CD1c-positive myeloid dendritic cell (primary cell): ENCODE measurements around the gene PARP12.

Experiments
- DNase-seq: peaks from one replicate; pipeline ENCODE4 v3.0.0-alpha.2; 2016; ENCODE audit errors: extremely low spot score

The PARP12 gene

GRCh38 chr7:140059273-140060242, 3.2 kb downstream of the PARP12 start:
- no peak for DNase-seq

DNA sequence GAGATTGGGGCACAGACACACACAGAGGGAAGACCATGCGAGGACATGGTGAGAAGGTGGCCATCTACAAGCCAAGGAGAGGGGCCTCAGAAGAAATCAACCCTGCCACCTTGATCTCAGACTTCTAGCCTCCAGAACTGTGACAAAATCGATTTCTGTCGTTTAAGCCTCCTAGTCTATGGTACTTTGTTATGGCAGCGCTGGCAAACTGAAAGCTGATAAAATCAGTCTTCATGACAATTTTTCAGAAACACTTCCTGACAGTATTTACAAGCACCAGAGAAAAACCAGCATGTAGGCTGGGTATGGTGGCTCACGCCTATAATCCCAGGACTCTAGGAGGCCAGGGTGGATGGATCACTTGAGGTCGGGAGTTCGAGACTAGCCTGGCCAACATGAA, 4.2 kb downstream of the PARP12 start:
- no peak for DNase-seq

DNA sequence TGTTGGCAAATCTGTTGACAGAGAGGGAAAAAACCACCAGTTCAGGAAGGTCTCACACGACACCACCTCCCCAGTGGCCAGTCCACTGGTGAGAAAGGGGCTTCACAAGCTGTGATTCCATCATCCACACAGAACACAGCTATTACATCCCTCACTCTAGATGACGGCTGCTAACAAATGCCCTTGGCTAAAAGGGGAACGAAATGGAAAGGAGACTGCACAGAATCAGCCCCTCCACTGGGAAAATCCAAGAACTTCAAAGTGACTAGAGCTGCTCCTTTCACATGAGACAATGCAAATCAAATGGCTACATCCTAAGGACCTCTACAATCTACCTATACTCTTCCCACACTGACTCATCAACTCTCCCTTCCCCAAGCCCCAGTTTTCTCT, 5.6 kb downstream of the PARP12 start:
- no peak for DNase-seq

DNA sequence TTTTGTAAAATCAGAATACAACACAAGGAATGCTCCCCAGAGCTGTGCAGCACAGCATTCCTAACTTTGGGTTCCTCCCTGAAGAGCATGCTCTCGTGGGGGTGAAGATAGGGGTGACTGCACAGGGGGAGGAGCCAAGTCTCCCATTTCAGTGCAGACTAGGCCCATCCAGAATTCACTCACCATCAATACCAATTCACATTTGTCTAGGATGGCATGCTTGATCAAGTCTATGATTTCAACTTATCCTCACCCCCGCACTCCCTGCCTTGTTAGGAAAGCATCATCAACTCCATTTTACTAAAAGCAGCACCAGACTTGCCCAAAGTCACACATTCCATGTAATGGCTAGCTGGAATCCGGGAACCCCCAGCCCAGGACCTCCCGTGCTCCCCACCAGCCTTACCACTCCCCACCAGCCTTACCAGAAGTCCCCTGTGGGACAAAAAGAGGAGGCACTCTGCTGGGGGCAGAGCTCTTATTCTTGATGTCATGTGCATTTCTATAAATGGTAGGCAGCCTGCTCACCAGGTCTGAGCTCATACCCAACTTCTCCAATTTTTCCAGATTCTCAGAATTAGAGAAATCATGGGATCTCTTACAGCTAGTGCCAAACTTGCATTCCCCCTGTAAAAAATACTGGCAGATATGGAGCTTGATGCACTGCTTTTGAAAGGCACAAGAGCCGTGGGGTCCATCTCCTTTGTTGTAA, 6.2 kb downstream of the PARP12 start:
- DNase-seq = peak; percentile 77

GRCh38 chr7:140055833-140056232, 6.9 kb downstream of the PARP12 start:
- DNase-seq = no peak

GRCh38 chr7:140054751-140055150, 8.0 kb downstream of the PARP12 start:
- no peak for DNase-seq

DNA sequence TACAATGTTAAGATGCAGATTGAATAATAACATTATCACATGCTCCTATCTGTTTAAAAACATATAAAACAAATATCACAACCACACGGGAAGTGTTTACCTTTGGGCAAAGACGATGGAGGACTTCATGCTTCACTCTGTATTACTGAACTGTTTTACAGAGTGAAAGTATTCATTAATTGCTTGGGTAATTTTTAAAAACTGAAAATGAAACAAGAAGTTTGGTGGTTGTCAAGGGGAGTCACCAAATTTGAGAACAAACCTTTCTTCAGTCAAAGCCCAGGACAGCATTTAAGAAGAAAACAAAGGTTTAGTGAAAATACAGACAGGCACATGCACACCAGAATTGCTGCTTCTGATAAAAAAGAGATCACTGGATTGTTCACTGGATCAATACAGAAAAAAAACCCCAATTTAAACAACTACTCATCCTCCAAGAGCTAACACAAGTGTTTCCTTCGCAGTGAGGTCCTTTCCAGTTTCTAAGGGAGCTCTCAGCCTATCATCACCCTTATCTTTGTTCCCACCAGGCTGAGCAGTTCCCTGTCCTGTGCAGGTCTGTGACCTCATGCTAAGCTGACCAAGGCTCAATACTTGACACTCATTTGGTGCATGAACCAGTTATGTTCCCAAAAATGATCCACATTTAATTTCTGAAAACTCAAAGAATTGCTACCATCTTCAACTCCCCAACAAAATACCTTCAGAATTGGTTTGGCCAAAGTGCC, 8.8 kb downstream of the PARP12 start:
- no peak for DNase-seq

- DNase-seq = peak; percentile 62
These were observed 10.9 kb downstream of the PARP12 start for GRCh38 chr7:140051820-140052219.

GRCh38 chr7:140050100-140050499, 12.7 kb downstream of the PARP12 start:
- no peak for DNase-seq

DNA sequence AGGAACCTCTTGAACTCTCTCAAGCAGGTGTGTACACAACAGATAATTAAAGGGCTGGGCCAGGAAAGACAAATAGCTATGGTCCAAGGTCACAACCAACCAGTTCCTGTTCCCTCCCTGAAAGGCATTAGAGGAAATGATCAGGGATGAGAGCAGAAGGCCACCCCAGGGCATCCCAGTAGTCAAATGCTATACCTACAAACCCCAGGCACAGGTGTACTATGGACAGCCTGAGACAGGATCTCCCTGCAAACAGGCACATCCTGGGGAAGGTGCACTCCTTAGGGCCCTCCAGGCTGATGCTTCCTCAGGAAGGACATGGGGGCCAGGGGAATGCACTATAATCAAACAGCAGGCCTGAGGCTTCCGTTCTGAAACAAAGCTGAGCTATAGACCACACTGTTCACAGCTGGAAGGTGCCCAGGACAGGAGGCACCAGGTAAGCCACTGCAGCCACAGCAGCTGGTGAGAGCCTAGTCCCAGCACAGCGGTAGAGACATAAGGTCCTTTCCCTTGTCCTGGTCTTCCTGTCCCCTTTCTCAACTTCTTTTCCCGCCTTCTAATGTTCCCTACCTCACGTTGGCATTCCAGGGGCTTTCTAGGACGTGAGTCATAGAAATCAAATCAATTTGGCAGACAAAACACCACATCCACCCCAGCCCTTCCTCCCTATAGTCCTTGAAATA, 13.3 kb downstream of the PARP12 start:
- DNase-seq = no peak

DNA sequence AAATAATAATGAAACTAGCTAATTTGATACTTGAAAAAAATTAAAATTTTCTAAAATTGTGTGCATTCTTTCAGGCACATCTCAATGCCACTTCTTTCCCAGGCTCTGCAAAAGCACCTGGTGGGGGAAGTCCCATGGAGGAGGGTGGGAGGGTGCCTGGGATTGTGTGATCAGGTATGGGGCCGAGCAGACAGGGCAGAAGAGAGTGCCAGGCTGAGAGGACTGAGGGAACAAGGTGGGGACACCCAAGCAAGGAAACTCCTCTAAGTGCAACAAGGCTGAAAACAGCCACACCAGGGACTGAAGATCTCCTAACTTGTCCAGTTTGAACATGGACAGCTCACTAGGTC, 13.8 kb downstream of the PARP12 start:
- no peak for DNase-seq

- DNase-seq = no peak
These were observed 14.6 kb downstream of the PARP12 start for GRCh38 chr7:140048138-140048537.

- DNase-seq = no peak
These were observed 15.6 kb downstream of the PARP12 start for GRCh38 chr7:140047197-140047596.

DNA sequence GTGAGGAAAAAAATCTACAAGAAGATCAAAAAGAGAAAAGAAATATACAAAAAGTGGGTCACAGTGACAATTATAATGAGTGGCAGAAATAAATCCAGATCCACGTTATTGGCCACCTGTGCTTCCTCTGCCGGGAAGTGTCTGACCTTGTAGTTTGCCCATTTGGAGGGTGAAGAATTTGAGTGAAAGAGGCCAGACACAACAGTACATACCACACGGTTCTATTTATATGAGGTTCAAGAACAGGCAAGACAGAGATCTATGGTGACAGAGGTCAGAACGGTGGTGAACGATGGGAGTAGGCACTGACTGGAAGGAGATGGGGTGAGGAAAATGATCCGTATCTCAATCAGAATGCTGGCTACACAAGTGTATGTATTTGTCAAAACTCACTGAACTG, 17.1 kb downstream of the PARP12 start:
- no peak for DNase-seq

DNA sequence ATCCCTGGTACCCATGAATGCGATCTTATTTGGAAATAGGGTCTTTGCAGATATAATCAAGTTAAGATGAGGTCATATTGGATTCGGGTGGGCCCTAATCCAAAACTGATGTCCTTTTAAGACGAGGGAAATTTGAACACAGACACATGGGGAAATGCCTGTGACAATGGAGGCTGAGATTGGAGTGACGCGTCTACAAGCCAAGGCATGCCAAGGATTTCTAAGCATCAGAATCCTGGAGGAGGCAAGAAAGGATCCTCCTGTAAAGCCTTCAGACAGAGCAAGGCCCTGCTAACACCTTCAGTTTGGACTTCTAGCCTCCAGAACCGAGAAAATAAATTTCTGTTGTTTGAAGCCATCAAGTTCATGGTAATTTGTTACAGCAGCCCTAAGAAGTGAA, 18.5 kb downstream of the PARP12 start:
- no peak for DNase-seq

GRCh38 chr7:140042386-140042670, 20.4 kb downstream of the PARP12 start:
- DNase-seq = no peak

DNA sequence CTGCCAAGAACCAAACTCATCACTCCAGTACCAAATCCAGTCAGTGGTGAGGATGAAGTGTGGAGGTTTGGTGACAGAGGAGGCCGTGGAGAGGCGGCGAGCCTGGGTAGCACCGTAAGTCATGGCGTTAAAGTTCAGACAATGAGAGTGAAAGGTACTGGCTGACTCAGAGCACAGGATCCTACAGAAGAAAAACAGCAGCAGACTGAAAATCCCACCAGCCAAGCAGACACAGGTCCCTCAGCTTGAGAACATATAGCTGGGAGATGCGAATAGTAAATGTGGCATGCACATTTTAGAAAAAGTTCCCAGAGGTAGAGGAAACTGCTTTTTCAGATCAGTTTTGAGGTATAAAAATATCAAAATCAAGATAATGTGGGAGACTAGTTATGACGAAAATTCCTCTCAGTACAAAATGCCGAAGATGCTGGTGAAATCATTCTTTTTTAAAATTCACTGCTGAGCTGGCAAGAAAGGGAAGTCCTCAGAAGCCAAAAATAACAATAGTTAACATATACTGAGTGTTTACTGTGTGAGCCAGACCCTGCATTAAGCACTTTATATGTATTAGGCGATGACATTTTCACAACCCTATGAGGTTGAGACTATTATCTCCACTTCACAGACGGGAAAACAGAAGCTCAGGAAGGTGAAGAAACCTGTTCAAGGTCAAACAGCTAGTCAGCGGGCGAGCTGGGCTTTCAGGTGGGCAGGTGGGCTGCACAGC, 20.9 kb downstream of the PARP12 start:
- no peak for DNase-seq

- no peak for DNase-seq
These were observed 22.9 kb downstream of the PARP12 start for GRCh38 chr7:140039896-140040295.

GRCh38 chr7:140039066-140039465, 23.7 kb downstream of the PARP12 start:
- no peak for DNase-seq

DNA sequence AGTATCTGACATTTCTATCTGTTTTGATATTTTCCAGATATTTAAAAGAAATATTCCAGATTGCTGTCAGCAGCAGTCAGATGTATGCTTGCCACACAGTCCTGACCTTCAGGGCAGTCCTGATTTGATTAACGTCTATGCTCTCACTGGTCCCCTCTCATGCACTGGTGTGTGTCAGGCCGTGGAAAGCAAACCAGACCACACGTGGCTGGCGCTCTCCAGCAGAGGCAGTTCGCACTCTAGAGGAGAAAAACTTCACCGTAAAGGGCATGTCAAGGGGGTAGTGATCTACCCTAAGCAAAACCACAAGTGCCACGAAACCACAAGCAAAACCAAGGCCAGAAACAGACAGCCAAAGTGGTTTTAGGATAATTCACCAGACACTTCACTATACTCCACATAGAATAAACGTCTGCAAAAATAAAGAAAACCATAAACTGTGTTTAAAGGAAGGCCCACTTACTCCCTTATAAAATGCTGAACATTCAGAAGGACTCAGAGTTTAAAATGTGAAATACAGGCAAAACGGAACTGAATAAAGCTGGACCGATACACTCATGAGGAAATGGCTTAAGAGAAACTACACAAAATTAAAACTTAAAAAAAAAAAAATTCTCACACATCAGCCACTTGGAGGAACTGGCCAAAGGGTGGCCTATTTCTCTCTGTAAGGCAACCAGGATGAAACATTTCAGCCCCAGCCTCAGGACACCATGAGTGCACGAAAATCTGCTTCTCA, 26.4 kb downstream of the PARP12 start:
- peak; percentile 48 for DNase-seq
